RWPE2 (cell line): ENCODE results near the gene DNM1.

Experiments used
- ATAC-seq: fragments of 200-7000 bp; cut with Tn5 transposase; 3 replicates; pipeline ENCODE4 v1.9.1; 2021; ENCODE audit warnings: low read depth
- DNase-seq: peaks from one replicate; pipeline ENCODE4 v3.0.0-alpha.2; 2020; ENCODE audit warnings: low spot score
- H3K27ac ChIP-seq: fragments of 450-650 bp; 2 replicates; pipeline ENCODE4 v1.5.1; 2017; ENCODE audit warnings: mild to moderate bottlenecking; ENCODE audit not compliant: poor library complexity, severe bottlenecking
- H3K27me3 ChIP-seq: fragments of 250-450 bp; sonication (Bioruptor Pico); 2 replicates; pipeline ENCODE4 v1.5.1; 2021; ENCODE audit warnings: mild to moderate bottlenecking, moderate library complexity; ENCODE audit not compliant: insufficient read depth, poor library complexity, severe bottlenecking
- H3K36me3 ChIP-seq: fragments of 250-450 bp; sonication (Bioruptor Pico); 2 replicates; pipeline ENCODE4 v1.5.1; 2020; ENCODE audit warnings: low read depth, mild to moderate bottlenecking, moderate library complexity
- H3K4me1 ChIP-seq: fragments of 250-450 bp; sonication (Bioruptor Pico); 2 replicates; pipeline ENCODE4 v1.5.1; 2021; ENCODE audit warnings: mild to moderate bottlenecking, moderate library complexity; ENCODE audit not compliant: insufficient read depth, poor library complexity, severe bottlenecking
- H3K4me3 ChIP-seq: fragments of 250-450 bp; sonication (Bioruptor Pico); 2 replicates; pipeline ENCODE4 v1.5.1; 2021; ENCODE audit warnings: mild to moderate bottlenecking, moderate library complexity; ENCODE audit not compliant: severe bottlenecking
- H3K9me3 ChIP-seq: fragments of 250-450 bp; sonication (Bioruptor Pico); 2 replicates; pipeline ENCODE4 v1.5.1; 2021; ENCODE audit warnings: mild to moderate bottlenecking, moderate library complexity; ENCODE audit not compliant: severe bottlenecking
- TF ChIP-seq, protein P1 (sequence below): fragments of 450-650 bp; IDR thresholded peaks from one replicate; pipeline ENCODE4 v1.5.1; 2017; ENCODE audit warnings: mild to moderate bottlenecking, moderate library complexity; ENCODE audit not compliant: poor library complexity, severe bottlenecking

DNM1 gene

GRCh38 chr9:128208386-128208785 is 5.2 kb downstream of the DNM1 start:
- H3K27me3 ChIP-seq: no peaks in the 10 kb centered on the region
- TF ChIP-seq, protein P1, sequence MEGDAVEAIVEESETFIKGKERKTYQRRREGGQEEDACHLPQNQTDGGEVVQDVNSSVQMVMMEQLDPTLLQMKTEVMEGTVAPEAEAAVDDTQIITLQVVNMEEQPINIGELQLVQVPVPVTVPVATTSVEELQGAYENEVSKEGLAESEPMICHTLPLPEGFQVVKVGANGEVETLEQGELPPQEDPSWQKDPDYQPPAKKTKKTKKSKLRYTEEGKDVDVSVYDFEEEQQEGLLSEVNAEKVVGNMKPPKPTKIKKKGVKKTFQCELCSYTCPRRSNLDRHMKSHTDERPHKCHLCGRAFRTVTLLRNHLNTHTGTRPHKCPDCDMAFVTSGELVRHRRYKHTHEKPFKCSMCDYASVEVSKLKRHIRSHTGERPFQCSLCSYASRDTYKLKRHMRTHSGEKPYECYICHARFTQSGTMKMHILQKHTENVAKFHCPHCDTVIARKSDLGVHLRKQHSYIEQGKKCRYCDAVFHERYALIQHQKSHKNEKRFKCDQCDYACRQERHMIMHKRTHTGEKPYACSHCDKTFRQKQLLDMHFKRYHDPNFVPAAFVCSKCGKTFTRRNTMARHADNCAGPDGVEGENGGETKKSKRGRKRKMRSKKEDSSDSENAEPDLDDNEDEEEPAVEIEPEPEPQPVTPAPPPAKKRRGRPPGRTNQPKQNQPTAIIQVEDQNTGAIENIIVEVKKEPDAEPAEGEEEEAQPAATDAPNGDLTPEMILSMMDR: no peak
- H3K27ac ChIP-seq: no peak overlapping the region
- DNase-seq: no peak
- no peaks in the 10 kb centered on the region for H3K4me1 ChIP-seq
- no peak overlapping the region for H3K4me3 ChIP-seq
- H3K9me3 ChIP-seq: no peaks in the 10 kb centered on the region
- no peak for ATAC-seq
- no peaks in the 10 kb centered on the region for H3K36me3 ChIP-seq

DNA sequence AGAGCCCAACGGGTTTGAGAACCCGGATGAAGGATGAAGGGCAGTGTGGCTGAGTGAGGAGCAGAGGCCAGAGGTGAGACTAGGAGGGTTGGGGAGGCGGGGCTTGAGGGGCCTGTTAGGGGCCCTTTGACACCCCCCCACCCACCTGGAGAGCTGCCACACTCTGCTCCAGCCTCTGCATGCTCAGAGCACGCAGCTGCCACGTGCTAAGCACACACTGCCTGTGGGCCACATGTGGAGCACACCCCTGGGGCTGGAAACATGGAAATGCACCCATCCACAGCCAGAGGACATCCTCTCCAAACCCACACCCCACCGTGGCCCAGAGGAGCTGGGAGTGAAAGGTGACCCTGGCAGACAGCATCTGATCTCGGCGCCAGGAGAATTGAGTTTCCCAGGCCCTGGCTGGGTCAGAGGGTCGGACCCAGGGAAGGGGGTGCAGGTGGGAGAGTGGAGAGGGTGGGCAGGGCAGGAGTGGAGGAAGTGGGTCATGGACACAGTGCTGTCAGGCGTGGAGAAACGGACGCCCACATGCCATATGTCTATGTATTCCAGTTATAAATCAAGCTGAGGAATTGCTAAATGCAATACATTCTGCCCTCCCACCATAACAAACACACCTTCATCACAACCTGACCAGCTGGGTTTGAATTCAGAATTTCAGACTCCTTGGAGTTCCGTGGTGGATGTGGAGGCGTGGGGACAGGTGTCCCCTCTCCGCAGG is 5.9 kb downstream of the DNM1 start:
- no peak for DNase-seq
- no peaks in the 10 kb centered on the region for H3K27me3 ChIP-seq
- H3K36me3 ChIP-seq: no peaks in the 10 kb centered on the region
- no peak overlapping the region for H3K4me3 ChIP-seq
- H3K27ac ChIP-seq: no peak overlapping the region
- ATAC-seq: no peak
- H3K9me3 ChIP-seq: no peaks in the 10 kb centered on the region
- H3K4me1 ChIP-seq: no peaks in the 10 kb centered on the region
- TF ChIP-seq, protein P1: no peak

GRCh38 chr9:128211186-128211980 is 8.2 kb downstream of the DNM1 start:
- DNase-seq (no peak), ATAC-seq (no peak)
- H3K27ac ChIP-seq: no peak overlapping the region
- H3K4me1 ChIP-seq: no peaks in the 10 kb centered on the region
- H3K9me3 ChIP-seq: no peaks in the 10 kb centered on the region
- no peak overlapping the region for H3K4me3 ChIP-seq
- TF ChIP-seq, protein P1: no peak
- no peaks in the 10 kb centered on the region for H3K27me3 ChIP-seq
- no peaks in the 10 kb centered on the region for H3K36me3 ChIP-seq

GRCh38 chr9:128211981-128212281 is 8.8 kb downstream of the DNM1 start:
- DNase-seq: no peak
- H3K36me3 ChIP-seq: no peaks in the 10 kb centered on the region
- no peaks in the 10 kb centered on the region for H3K27me3 ChIP-seq
- no peak for ATAC-seq
- no peaks in the 10 kb centered on the region for H3K9me3 ChIP-seq
- no peak overlapping the region for H3K4me3 ChIP-seq
- H3K4me1 ChIP-seq: no peaks in the 10 kb centered on the region
- TF ChIP-seq, protein P1: no peak
- no peak overlapping the region for H3K27ac ChIP-seq
